Lower leg skin (tissue), 3 donors: ENCODE data around the gene NIPSNAP3A.

ENCODE experiments used
- CTCF ChIP-seq, 3 donors: fragments of 450-650 bp; IDR thresholded peaks; one replicate each; pipeline ENCODE4 v1.5.1; 2016; ENCODE audit warnings: antibody characterized with exemption in 3 of 3, mild to moderate bottlenecking in 3 of 3, moderate library complexity in 2 of 3
- POLR2A ChIP-seq, 2 donors: fragments of 450-650 bp; IDR thresholded peaks; one replicate each; pipeline ENCODE4 v1.6.1; 2016 to 2017; ENCODE audit warnings: antibody characterized with exemption in 2 of 2, mild to moderate bottlenecking in 1 of 2, moderate library complexity in 1 of 2

- no peak for TF ChIP-seq CTCF (IDR thresholded peaks at IDR 0.05)
- TF ChIP-seq POLR2A (IDR thresholded peaks at IDR 0.05), result no peak
Observed at GRCh38 chr9:104779946-104780535, 32.6 kb downstream of the NIPSNAP3A start.
